ENCODE data around the gene CNKSR1.

Gene CNKSR1

GRCh38 chr1:26171084-26172072, 5.9 kb upstream of the CNKSR1 start, which contains the start of gene ZNF593OS:
ZNF593OS (minus strand) TSS chr1:26171832; CDS start chr1:26171661, 171 bp downstream.
- Histone ChIP-seq H3K4me1 (ENCODE audit: low read length) (0 out of 2 replicates have a peak, but pooled peaks cover 10% of the 10 kb centered on the region), H3K4me3 (ENCODE audit: low read length) (peak within 1 kb of the TSS; percentile 98), H2AFZ (ENCODE audit: low read depth, low read length) (no peak within 1 kb of the TSS), H4K20me1 (ENCODE audit: insufficient read depth, low read length) (no peaks in the 10 kb centered on the region), H3K4me2 (ENCODE audit: low read length) (peak within 1 kb of the TSS; percentile 96), H3K27me3 (ENCODE audit: low read depth, low read length) (no peaks in the 10 kb centered on the region), H3K36me3 (replicated peaks; ENCODE audit: low read depth, low read length) (no peaks in the 10 kb centered on the region), H3K79me2 (ENCODE audit: low read length) (peaks cover 18% of the 10 kb centered on the region), H3K9ac (ENCODE audit: low read length) (peak within 1 kb of the TSS; percentile 87; the same call in 1 of the 2 replicates), H3K9me3 (ENCODE audit: insufficient read depth, low read length) (no peaks in the 10 kb centered on the region), H3K27ac (ENCODE audit: low read length) (no peak within 1 kb of the TSS)
- TF ChIP-seq EZH2phosphoT487 (IDR thresholded peaks at IDR 0.05; ENCODE audit: low read depth) (no peak), CTCF (IDR thresholded peaks at IDR 0.05; ENCODE audit: low read depth, low read length) (no peak)

GRCh38 chr1:26175346-26175745, 1.9 kb upstream of the CNKSR1 start:
- no peak overlapping the region for H3K4me2 ChIP-seq (ENCODE audit: low read length)
- no peak overlapping the region for H2AFZ ChIP-seq (ENCODE audit: low read depth, low read length)
- no peak overlapping the region for H3K27ac ChIP-seq (ENCODE audit: low read length)
- TF ChIP-seq EZH2phosphoT487 (IDR thresholded peaks at IDR 0.05; ENCODE audit: low read depth): no peak
- no peak for TF ChIP-seq CTCF (IDR thresholded peaks at IDR 0.05; ENCODE audit: low read depth, low read length)
- 0 out of 2 replicates have a peak, but pooled peaks cover 6% of the 10 kb centered on the region for H3K4me1 ChIP-seq (ENCODE audit: low read length)
- H3K36me3 ChIP-seq (replicated peaks; ENCODE audit: low read depth, low read length): no peaks in the 10 kb centered on the region
- H3K79me2 ChIP-seq (ENCODE audit: low read length): peaks cover 11% of the 10 kb centered on the region
- no peaks in the 10 kb centered on the region for H3K9me3 ChIP-seq (ENCODE audit: insufficient read depth, low read length)
- no peaks in the 10 kb centered on the region for H4K20me1 ChIP-seq (ENCODE audit: insufficient read depth, low read length)
- no peak overlapping the region for H3K4me3 ChIP-seq (ENCODE audit: low read length)
- H3K27me3 ChIP-seq (ENCODE audit: low read depth, low read length): no peaks in the 10 kb centered on the region
- no peak overlapping the region for H3K9ac ChIP-seq (ENCODE audit: low read length)

- H3K9me3 ChIP-seq (ENCODE audit: insufficient read depth, low read length): no peaks in the 10 kb centered on the region
- no peak overlapping the region for H3K9ac ChIP-seq (ENCODE audit: low read length)
- H2AFZ ChIP-seq (ENCODE audit: low read depth, low read length): no peak overlapping the region
- no peaks in the 10 kb centered on the region for H3K4me1 ChIP-seq (ENCODE audit: low read length)
- no peaks in the 10 kb centered on the region for H3K27me3 ChIP-seq (ENCODE audit: low read depth, low read length)
- no peaks in the 10 kb centered on the region for H4K20me1 ChIP-seq (ENCODE audit: insufficient read depth, low read length)
- H3K79me2 ChIP-seq (ENCODE audit: low read length): no peaks in the 10 kb centered on the region
- TF ChIP-seq EZH2phosphoT487 (IDR thresholded peaks at IDR 0.05; ENCODE audit: low read depth) (no peak), CTCF (IDR thresholded peaks at IDR 0.05; ENCODE audit: low read depth, low read length) (no peak)
- H3K27ac ChIP-seq (ENCODE audit: low read length): no peak overlapping the region
- H3K36me3 ChIP-seq (replicated peaks; ENCODE audit: low read depth, low read length): no peaks in the 10 kb centered on the region
- no peak overlapping the region for H3K4me3 ChIP-seq (ENCODE audit: low read length)
- H3K4me2 ChIP-seq (ENCODE audit: low read length): no peak overlapping the region
Measured at GRCh38 chr1:26180010-26180506, 2.8 kb downstream of the CNKSR1 start.

Data from OCI-LY3 (cell line).